Transverse colon (tissue), 4 donors: ENCODE results near the gene SHISA9.

Experiments used
- CTCF ChIP-seq, 5 experiments: fragments of 200-600 bp in 3 of 5; fragments of 450-650 bp in 2 of 5; sonication (generic) in 3 of 5; IDR thresholded peaks; 1 replicate in 2 of 5; 2 replicates in 3 of 5; pipeline ENCODE4 v1.5.1; 2016 to 2017; ENCODE audit warnings: antibody characterized with exemption in 5 of 5, inconsistent platforms in 3 of 5, mild to moderate bottlenecking in 2 of 5, moderate library complexity in 1 of 5
- POLR2A ChIP-seq: fragments of 450-650 bp; IDR thresholded peaks from one replicate; pipeline ENCODE4 v1.6.1; 2016; ENCODE audit warnings: antibody characterized with exemption, mild to moderate bottlenecking, moderate library complexity
- POLR2AphosphoS5 ChIP-seq, 3 donors: sonication (generic); formaldehyde crosslinking; IDR thresholded peaks; one replicate each; pipeline ENCODE4 v1.6.1; 2016; ENCODE audit warnings: antibody characterized with exemption in 3 of 3

- TF ChIP-seq POLR2A (no peak), CTCF (IDR thresholded peaks at IDR 0.05) (no peak), POLR2AphosphoS5 (IDR thresholded peaks at IDR 0.05) (no peak)
These were observed 39.1 kb upstream of the SHISA9 start for GRCh38 chr16:12862327-12862726.
